GM18861 (cell line): ENCODE results near the gene CTSV.
"Not testable (repeated sequence)": the region's sequence is repeated elsewhere in the genome, so short reads cannot be mapped to it uniquely, and the experiment has no call there.

Experiments used
- ATAC-seq: cut with Tn5 transposase; IDR thresholded peaks from one replicate; pipeline ENCODE4 v1.9.1; 2021; ENCODE audit not compliant: unreplicated experiment

The CTSV gene

GRCh38 chr9:97038611-97039513, at the start of gene CTSV:
CTSV (minus strand) TSS chr9:97039142; CDS start chr9:97038043, 1,099 bp downstream.
- ATAC-seq: peak; percentile 85

- ATAC-seq: not testable (repeated sequence)
Measured at GRCh38 chr9:97087668-97088215, 48.8 kb upstream of the CTSV start.

- ATAC-seq: not testable (repeated sequence)
Measured at GRCh38 chr9:97084562-97084991, 45.6 kb upstream of the CTSV start.

GRCh38 chr9:97078362-97078761, 39.4 kb upstream of the CTSV start:
- no peak for ATAC-seq

- no peak for ATAC-seq
Measured at GRCh38 chr9:97077452-97078295, 38.7 kb upstream of the CTSV start.

GRCh38 chr9:97076731-97077451, 37.9 kb upstream of the CTSV start:
- not testable (repeated sequence) for ATAC-seq

GRCh38 chr9:97076238-97076637, 37.3 kb upstream of the CTSV start:
- ATAC-seq: no peak

- ATAC-seq: no peak
Measured at GRCh38 chr9:97075289-97075985, 36.5 kb upstream of the CTSV start.

GRCh38 chr9:97073506-97073905, 34.6 kb upstream of the CTSV start:
- ATAC-seq: no peak

GRCh38 chr9:97072285-97072776, 33.4 kb upstream of the CTSV start:
- ATAC-seq: no peak

GRCh38 chr9:97070325-97070724, 31.4 kb upstream of the CTSV start:
- not testable (repeated sequence) for ATAC-seq

- ATAC-seq: no peak
Measured at GRCh38 chr9:97067490-97067889, 28.5 kb upstream of the CTSV start.

GRCh38 chr9:97064176-97064575, 25.2 kb upstream of the CTSV start:
- no peak for ATAC-seq

GRCh38 chr9:97060796-97061195, 21.9 kb upstream of the CTSV start:
- ATAC-seq: no peak

- ATAC-seq: no peak
Measured at GRCh38 chr9:97059626-97060025, 20.7 kb upstream of the CTSV start.

GRCh38 chr9:97057651-97058050, 18.7 kb upstream of the CTSV start:
- ATAC-seq: no peak

- ATAC-seq: not testable (repeated sequence)
Measured at GRCh38 chr9:97055891-97056290, 16.9 kb upstream of the CTSV start.

- no peak for ATAC-seq
Measured at GRCh38 chr9:97053717-97054116, 14.8 kb upstream of the CTSV start.

- no peak for ATAC-seq
Measured at GRCh38 chr9:97052735-97053134, 13.8 kb upstream of the CTSV start.

GRCh38 chr9:97046228-97046627, 7.3 kb upstream of the CTSV start:
- no peak for ATAC-seq
